Metanephros (tissue), 2 donors: ENCODE measurements around the gene PHTF2. TPM values are rescaled to one million over a fixed set of nuclear protein-coding genes. Genes with fewer than 3 reads are reported as not detected.

Experiments used
- small RNA-seq: library from RNA; depleted of rRNA; stranded (forward); fragments of <200 nt; gene quantifications from one replicate; pipeline ENCODE3, GENCODE V24; 2014; ENCODE audit warnings: low replicate concordance
- total RNA-seq: library from RNA; depleted of rRNA; stranded (reverse); fragments of >200 nt; gene quantifications from one replicate; pipeline ENCODE4 v1.2.3, GENCODE V29; 2014

PHTF2 gene
- 24.1 TPM for total RNA-seq

GRCh38 chr7:77798394-77799077 lies at the start of gene PHTF2, which contains the start of gene TMEM60:
Gene PHTF2 (plus strand): TSS chr7:77798773.
Gene TMEM60 (minus strand): TSS chr7:77798434. CDS start chr7:77794373, 4,061 bp downstream.

Small RNAs within 50 kb of the gene (small RNA-seq; reads per million reads assigned to genes)
- not detected for gene RF00019

Other genes starting within 250 kb of the PHTF2 start
- 31.0 TPM for gene RSBN1L, start 102.3 kb upstream of the PHTF2 start, total RNA-seq
- gene TMEM60, start 339 bp upstream of the PHTF2 start, total RNA-seq, result 17.7 TPM